Measurements from ENCODE around the gene KCNIP2.

DNA sequence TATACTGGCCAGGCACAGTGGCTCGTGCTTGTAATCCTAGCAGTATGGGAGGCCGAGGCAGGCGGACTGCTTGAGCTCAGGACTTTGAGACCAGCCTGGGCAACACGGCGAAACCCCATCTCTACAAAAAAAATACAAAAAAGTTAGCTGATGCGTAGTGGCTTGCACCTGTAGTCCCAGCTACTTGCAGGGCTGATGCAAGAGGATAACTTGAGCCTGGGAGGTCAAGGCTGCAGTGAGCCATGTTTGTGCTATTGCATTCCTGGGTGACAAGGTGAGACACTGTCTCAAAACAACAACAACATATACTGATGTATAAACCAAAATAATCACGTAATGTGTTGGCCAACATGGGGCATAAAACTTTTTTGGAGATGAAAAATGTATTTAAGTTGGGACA lies 53.9 kb downstream of the KCNIP2 start:
- no peak for TF ChIP-seq SUZ12 (IDR thresholded peaks at IDR 0.05; ENCODE audit: extremely low read depth, insufficient read depth, insufficient read length)
- TF ChIP-seq YY1 (IDR thresholded peaks at IDR 0.05; ENCODE audit: insufficient read depth, insufficient read length): no peak
- TF ChIP-seq ZNF274 (IDR thresholded peaks at IDR 0.05; ENCODE audit: low read depth, low read length): no peak
